K562 (cell line): ENCODE data around the gene ARHGAP42. TPM values are rescaled to one million over a fixed set of nuclear protein-coding genes. Genes with fewer than 3 reads are reported as not detected.

ENCODE experiments used
- BACH1 ChIP-seq: fragments of 200-800 bp; sonication (Bioruptor generic); IDR thresholded peaks from 2 replicates; pipeline ENCODE4 v1.6.1; 2016; ENCODE audit warnings: missing genetic modification characterization, missing compliant biosample characterization
- CREM ChIP-seq: IDR thresholded peaks from 2 replicates; pipeline ENCODE4 v1.6.1; 2014; ENCODE audit warnings: antibody characterized with exemption, low read depth
- E2F4 ChIP-seq: sonication (generic); formaldehyde crosslinking; IDR thresholded peaks from 2 replicates; pipeline ENCODE4 v1.8.0; 2022; ENCODE audit warnings: mild to moderate bottlenecking, low read depth, missing genetic modification reagents
- GABPA ChIP-seq: fragments of 200-800 bp; sonication (Bioruptor generic); conservative IDR thresholded peaks from 2 replicates; pipeline ENCODE4 v1.6.1; 2016; ENCODE audit warnings: low read depth, missing genetic modification characterization, missing compliant biosample characterization
- MCM2 ChIP-seq: fragments of 450-650 bp; IDR thresholded peaks from 2 replicates; pipeline ENCODE4 v1.6.1; 2017; ENCODE audit warnings: low read depth, mild to moderate bottlenecking
- SMARCB1 ChIP-seq: IDR thresholded peaks from 2 replicates; pipeline ENCODE4 v1.6.1; 2011; ENCODE audit warnings: improper control_type of control experiment, low read depth; ENCODE audit not compliant: insufficient read length
- SMC3 ChIP-seq: conservative IDR thresholded peaks from 2 replicates; pipeline ENCODE4 v1.6.1; 2011; ENCODE audit warnings: low read depth, low read length, improper control_type of control experiment; ENCODE audit not compliant: insufficient read depth
- ZNF184 ChIP-seq: sonication (generic); formaldehyde crosslinking; IDR thresholded peaks from 2 replicates; pipeline ENCODE4 v1.5.0; 2020; ENCODE audit warnings: missing genetic modification reagents
- ZNF592 ChIP-seq: fragments of 450-650 bp; IDR thresholded peaks from 2 replicates; pipeline ENCODE4 v1.6.1; 2017; ENCODE audit warnings: antibody characterized with exemption, mild to moderate bottlenecking
- polyA plus RNA-seq, 8 experiments: library from polyadenylated mRNA; depleted of rRNA in 4 of 8; stranded (reverse) in 5 of 8; unstranded in 3 of 8; fragments of >200 nt; fragmentation: Nextera tagmentation in 2 of 8; fragmentation: Illumina TruSeq in 1 of 8; extraction: Ambion mirVana in 2 of 8; extraction: Trizol in 1 of 8; gene quantifications; 2 replicates each; pipeline versions ENCODE4 v1.2.1 to v1.2.3, GENCODE V29; 2011 to 2014; ENCODE audit warnings: inconsistent platforms in 1 of 8, missing spikeins in 1 of 8
- total RNA-seq, 7 experiments: library from RNA; depleted of rRNA in 6 of 7; stranded (reverse); fragments of >200 nt in 6 of 7; fragmentation: Illumina TruSeq in 2 of 7; extraction: Trizol in 2 of 7; gene quantifications; 2 replicates each; pipeline versions ENCODE4 v1.2.1 to v1.2.3, GENCODE V29; 2011 to 2021; ENCODE audit warnings: low replicate concordance in 1 of 7
- TF ChIP-seq, protein P1 (sequence below): fragments of 450-650 bp; formaldehyde crosslinking; IDR thresholded peaks from 2 replicates; pipeline ENCODE4 v1.4.0; 2022; ENCODE audit warnings: missing genetic modification characterization
- TF ChIP-seq, protein P2 (sequence below), 2 experiments: fragments of 450-650 bp; formaldehyde crosslinking in 1 of 2; IDR thresholded peaks; 2 replicates each; pipeline versions ENCODE4 v1.4.0 to v1.6.1; 2014 to 2020; ENCODE audit warnings: mild to moderate bottlenecking in 2 of 2, borderline replicate concordance in 1 of 2, low read depth in 1 of 2
- TF ChIP-seq, protein P3 (sequence below): fragments of 450-650 bp; IDR thresholded peaks from 2 replicates; pipeline ENCODE4 v1.6.1; 2016

ARHGAP42 gene
- total and polyA plus RNA-seq, 9 of the 15 experiments (the other 6 are each of a cell fraction or from before 2014, with no cell fraction given), result 0.95 to 6.1 (median 2.4) TPM

GRCh38 chr11:100925935-100926334, 238.8 kb downstream of the ARHGAP42 start (continued):
- TF ChIP-seq BACH1 (tag) (no peak), MCM2 (no peak), SMARCB1 (no peak), ZNF592 (no peak), GABPA (tag) (no peak), CREM (no peak), SMC3 (no peak), ZNF184 (CRISPR knock-in tag) (no peak), E2F4 (no peak)
- TF ChIP-seq, protein P1, sequence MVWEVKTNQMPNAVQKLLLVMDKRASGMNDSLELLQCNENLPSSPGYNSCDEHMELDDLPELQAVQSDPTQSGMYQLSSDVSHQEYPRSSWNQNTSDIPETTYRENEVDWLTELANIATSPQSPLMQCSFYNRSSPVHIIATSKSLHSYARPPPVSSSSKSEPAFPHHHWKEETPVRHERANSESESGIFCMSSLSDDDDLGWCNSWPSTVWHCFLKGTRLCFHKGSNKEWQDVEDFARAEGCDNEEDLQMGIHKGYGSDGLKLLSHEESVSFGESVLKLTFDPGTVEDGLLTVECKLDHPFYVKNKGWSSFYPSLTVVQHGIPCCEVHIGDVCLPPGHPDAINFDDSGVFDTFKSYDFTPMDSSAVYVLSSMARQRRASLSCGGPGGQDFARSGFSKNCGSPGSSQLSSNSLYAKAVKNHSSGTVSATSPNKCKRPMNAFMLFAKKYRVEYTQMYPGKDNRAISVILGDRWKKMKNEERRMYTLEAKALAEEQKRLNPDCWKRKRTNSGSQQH, result no peak
- TF ChIP-seq, protein P2, sequence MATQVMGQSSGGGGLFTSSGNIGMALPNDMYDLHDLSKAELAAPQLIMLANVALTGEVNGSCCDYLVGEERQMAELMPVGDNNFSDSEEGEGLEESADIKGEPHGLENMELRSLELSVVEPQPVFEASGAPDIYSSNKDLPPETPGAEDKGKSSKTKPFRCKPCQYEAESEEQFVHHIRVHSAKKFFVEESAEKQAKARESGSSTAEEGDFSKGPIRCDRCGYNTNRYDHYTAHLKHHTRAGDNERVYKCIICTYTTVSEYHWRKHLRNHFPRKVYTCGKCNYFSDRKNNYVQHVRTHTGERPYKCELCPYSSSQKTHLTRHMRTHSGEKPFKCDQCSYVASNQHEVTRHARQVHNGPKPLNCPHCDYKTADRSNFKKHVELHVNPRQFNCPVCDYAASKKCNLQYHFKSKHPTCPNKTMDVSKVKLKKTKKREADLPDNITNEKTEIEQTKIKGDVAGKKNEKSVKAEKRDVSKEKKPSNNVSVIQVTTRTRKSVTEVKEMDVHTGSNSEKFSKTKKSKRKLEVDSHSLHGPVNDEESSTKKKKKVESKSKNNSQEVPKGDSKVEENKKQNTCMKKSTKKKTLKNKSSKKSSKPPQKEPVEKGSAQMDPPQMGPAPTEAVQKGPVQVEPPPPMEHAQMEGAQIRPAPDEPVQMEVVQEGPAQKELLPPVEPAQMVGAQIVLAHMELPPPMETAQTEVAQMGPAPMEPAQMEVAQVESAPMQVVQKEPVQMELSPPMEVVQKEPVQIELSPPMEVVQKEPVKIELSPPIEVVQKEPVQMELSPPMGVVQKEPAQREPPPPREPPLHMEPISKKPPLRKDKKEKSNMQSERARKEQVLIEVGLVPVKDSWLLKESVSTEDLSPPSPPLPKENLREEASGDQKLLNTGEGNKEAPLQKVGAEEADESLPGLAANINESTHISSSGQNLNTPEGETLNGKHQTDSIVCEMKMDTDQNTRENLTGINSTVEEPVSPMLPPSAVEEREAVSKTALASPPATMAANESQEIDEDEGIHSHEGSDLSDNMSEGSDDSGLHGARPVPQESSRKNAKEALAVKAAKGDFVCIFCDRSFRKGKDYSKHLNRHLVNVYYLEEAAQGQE (IDR thresholded peaks at IDR 0.05; ENCODE audit: borderline replicate concordance), result no peak
- TF ChIP-seq, protein P2 (CRISPR knock-in tag; IDR thresholded peaks at IDR 0.05; ENCODE audit: low read depth), result no peak
- TF ChIP-seq, protein P3, sequence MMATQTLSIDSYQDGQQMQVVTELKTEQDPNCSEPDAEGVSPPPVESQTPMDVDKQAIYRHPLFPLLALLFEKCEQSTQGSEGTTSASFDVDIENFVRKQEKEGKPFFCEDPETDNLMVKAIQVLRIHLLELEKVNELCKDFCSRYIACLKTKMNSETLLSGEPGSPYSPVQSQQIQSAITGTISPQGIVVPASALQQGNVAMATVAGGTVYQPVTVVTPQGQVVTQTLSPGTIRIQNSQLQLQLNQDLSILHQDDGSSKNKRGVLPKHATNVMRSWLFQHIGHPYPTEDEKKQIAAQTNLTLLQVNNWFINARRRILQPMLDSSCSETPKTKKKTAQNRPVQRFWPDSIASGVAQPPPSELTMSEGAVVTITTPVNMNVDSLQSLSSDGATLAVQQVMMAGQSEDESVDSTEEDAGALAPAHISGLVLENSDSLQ, result peak; percentile 79
